Frontal cortex (tissue), 4 donors: ENCODE measurements around the gene ZNF79. TPM values are rescaled to one million over a fixed set of nuclear protein-coding genes. Genes with fewer than 3 reads are reported as not detected.
"Not testable (repeated sequence)": the region's sequence is repeated elsewhere in the genome, so short reads cannot be mapped to it uniquely, and the experiment has no call there.

Experiments used
- DNase-seq, 2 donors: peaks; one replicate each; pipeline ENCODE4 v3.0.0; 2012; ENCODE audit warnings: low spot score in 2 of 2
- FAIRE-seq: peaks from 2 replicates; lab custom pipeline; 2012; peaks lifted over from hg19 to GRCh38; lab: Jason Lieb, UNC
- total RNA-seq: library from RNA; depleted of rRNA; stranded (reverse); fragments of >200 nt; gene quantifications from one replicate; pipeline ENCODE4 v1.2.3, GENCODE V29; 2014
- donor health status: control.
- donor health status: control.
- donor health status: control.

ZNF79 gene
- total RNA-seq, 1 donor from 2014 or later, result 12.2 TPM

- FAIRE-seq (no peak), DNase-seq (no peak)
Measured at GRCh38 chr9:127451608-127451857, 27.4 kb downstream of the ZNF79 start.

- DNase-seq (peak in 1 of 2 donors; percentile 61), FAIRE-seq (no peak)
Measured at GRCh38 chr9:127451858-127452656, 27.9 kb downstream of the ZNF79 start.

GRCh38 chr9:127452691-127453090 is 28.5 kb downstream of the ZNF79 start:
- DNase-seq, result no peak
- no peak for FAIRE-seq

GRCh38 chr9:127455324-127455992 is 31.3 kb downstream of the ZNF79 start:
- no peak for FAIRE-seq

GRCh38 chr9:127457191-127457878 is 33.2 kb downstream of the ZNF79 start:
- FAIRE-seq, result no peak
- DNase-seq, result no peak

More at GRCh38 chr9:127455324-127455992, 31.3 kb downstream of the ZNF79 start:
- DNase-seq, result no peak

- DNase-seq (no peak), FAIRE-seq (no peak)
Measured at GRCh38 chr9:127458921-127459320, 34.7 kb downstream of the ZNF79 start.

GRCh38 chr9:127463382-127463781 is 39.2 kb downstream of the ZNF79 start:
- FAIRE-seq, result no peak
- DNase-seq, result no peak

DNA sequence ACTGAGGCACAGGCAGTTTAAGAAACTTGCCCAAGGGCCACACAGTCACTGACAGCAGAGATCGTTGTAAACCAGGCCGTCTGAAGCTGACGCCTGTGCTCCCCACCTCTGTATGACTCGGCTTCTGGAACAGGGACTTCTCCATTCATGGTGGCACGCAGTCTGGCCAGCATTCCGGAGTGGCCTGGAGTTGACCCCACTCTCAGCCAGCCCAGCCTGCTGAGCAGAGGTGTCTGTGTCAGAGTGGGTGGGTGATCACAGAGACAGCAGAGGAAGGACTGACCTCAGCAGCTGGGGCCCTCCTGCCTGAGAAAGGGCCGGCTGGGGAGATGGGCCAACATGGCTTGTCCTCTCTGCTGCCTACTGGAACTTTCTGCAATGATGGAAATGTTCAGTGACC is 39.7 kb downstream of the ZNF79 start:
- DNase-seq (no peak), FAIRE-seq (no peak)

DNA sequence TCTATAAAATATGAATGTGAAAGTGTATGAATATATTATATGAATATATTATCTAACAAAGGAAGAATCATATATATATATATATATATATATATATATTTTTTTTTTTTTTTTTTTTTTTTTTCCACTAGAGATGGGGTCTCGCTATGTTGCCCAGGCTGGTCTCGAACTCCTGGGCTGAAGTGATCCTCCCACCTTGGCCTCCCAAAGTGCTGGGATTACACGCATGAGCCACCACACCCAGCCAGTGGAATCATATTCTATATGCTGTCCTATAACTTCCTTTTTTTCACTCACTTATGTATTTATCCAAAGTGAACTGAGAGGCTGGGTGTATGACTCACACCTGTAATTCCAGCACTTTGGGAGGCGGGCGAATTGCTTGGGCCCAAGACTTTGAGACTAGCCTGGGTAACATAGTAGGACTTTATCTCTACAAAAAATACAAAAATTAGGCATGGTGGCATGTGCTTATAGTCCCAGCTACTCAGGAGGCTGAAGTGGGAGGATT is 42.3 kb downstream of the ZNF79 start:
- DNase-seq, FAIRE-seq: not testable (repeated sequence)

DNA sequence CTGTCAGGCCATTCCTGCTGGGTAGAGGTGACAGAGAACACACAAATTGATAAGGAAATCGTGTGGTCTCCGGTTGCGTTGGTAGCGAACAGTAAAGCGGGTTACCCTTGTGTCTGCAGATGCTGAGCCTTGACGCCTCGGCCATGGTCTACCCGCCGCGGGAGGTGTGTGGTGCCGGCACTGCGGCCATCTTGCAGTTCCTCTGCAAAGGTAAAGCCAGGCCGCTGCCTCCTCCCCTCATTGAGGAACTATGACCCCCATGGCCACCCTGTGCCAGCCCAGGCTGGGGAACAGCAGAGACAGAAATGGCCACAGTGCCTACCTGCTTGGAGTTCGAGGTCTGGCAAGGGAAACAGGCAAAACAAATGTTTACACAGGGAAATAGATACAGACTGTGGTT is 43.4 kb downstream of the ZNF79 start:
- DNase-seq (no peak), FAIRE-seq (no peak)

DNA sequence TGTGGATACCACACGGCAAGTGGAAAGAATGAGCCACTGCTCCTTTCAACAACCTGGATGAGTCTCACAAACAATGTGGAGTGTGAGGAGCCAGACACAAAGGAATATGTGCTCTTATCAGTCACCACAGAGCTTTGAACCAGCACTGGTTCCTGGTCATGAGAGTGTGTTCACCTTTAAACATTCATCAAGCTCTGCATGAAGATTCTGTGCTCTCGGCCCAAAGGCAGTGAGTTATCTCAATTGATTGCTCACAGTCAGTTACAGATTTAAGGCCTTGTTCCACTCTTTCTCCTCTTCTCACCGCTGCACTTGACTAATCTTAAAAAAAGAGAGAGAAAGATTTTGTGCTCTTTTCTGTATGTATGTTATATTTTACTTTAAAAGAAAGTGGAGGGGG is 46.5 kb downstream of the ZNF79 start:
- no peak for DNase-seq
- FAIRE-seq, result no peak

GRCh38 chr9:127473501-127473900 is 49.3 kb downstream of the ZNF79 start:
- FAIRE-seq (no peak), DNase-seq (no peak)

DNA sequence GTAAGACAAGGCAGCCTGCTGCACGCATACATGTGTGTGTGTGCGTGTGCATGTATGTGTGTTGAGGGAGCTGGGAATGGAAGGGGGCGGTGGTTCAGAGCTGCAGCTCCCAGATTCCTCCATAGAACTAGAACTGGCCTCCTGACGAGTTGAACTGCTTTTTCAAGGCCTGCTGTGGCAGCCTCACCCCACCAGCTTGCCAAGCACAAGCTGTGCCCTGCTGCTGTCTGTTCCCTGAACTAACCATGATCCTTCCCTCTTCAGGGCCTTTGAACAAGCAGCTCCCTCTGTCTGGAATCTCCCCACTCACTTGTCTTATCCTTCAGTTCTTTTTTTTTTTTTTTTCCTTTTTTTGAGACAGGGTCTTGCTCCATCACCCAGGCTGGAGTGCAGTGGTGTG is 49.8 kb downstream of the ZNF79 start:
- DNase-seq (no peak), FAIRE-seq (no peak)

DNA sequence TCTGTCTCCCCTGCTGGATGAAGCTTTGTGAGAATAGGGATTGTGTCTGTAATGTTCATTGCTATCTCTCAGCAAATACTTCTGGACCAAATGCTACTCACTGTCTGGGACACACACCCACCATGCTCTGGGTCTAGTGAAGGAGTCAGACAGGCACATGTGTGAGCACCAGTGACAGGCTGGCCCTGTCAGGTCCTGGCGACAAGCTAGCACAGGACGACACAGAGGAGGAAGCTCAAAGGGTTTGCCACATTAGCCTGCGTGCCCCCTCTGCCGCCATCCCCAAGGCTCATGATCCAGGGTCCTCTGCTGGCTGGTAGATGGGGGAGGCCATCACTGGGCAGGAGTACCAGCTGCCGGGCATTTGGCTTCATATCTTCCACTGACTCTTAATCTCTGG is 50.4 kb downstream of the ZNF79 start:
- DNase-seq (no peak), FAIRE-seq (no peak)

DNA sequence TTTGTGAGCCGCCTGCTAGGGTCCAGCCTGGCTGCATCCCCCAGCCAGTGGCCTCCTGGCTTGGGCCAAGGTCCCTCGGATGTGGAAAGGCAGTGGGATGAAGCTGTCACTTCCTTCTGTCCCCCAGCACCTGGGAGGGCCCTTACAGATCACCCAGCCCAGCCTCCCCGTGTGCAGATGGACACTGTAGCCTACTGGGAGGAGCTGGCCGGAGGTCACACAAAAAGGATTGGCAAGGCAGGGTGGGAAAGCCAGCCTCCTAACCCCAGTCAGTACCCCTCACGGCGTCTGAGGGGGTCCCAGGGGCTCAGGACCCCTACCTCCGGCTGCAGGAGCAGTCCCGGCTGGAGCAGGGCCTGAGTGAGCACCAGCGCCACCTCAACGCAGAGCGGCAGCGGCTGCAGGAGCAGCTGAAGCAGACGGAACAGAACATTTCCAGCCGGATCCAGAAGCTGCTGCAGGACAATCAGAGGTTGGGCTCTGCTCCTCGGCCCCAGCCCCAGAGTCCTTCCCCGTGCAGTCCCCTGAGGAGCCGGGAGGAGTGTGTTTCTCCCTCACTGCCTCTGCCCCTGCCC is 55.4 kb downstream of the ZNF79 start:
- FAIRE-seq (no peak), DNase-seq (no peak)

DNA sequence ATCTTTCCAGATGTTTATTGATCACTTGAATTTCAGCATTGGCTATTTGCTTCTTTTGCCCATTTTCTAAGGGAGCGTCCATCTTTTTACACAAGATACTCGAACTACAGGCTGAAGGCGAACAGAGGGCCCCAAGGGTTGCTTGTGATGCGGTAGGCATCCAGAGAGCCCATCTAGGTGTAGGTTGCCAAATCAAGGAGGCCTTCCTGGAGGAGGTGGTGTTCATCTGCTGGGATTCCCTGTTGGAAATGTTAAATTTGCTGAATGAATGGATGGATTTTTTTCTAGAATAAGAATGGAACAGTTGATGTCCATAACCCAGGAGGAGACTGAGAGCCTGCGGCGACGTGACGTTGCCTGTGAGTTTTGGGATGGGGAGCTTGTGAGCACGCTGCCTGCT is 58.5 kb downstream of the ZNF79 start:
- no peak for FAIRE-seq
- DNase-seq, result no peak

DNA sequence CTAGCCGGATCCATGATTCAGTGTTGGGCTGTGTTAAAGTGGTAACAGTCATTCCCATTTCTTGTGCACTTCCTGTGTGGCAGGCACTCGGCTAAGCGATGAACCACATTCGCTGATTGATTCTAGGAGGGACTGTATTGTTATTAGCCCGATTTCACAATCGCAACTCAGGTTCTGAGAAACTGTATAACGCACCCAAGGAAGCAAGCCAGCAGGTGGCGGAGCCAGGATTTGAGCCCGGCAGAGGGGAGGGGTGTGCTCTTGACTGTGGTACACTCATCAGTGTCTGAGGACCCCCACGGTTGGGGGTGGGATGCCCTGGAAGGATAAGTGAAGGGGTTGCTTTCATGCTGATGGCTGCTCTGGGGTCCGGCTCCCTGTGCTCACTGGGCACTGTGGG is 61.8 kb downstream of the ZNF79 start:
- no peak for FAIRE-seq
- no peak for DNase-seq

GRCh38 chr9:127488946-127489345 is 64.8 kb downstream of the ZNF79 start:
- DNase-seq (no peak), FAIRE-seq (no peak)

DNA sequence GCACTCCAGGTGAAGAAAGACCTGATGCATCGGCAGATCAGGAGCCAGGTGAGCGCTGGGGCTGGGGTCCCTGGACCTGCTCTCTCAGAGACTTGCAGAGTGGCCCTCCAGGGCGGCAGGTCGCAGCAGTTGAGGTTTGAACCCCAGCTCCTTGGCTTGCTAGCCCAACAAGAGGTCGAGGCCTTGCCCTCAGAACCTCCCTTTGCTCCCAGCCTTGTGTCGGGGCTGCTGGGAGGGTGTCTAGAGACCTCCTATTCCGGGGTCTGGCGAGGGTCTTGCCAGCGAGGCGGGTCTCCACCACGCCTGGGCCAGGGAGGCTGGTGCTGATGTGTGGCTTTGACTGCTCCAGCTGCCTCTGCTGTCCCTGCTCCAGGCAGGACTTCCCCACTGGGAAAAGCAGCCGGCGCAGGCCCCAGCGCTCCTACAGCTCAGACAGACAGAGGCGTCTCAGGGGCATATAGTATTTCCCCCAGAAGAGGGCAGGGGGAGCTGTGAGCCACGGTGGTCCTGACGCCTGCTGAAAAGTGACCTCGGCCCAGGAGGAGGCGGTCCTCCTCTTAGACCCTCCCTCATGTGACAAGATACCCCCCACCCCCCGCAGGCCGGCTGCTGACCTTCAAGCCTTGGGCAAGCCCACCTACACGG is 65.4 kb downstream of the ZNF79 start:
- no peak for DNase-seq

GRCh38 chr9:127490535-127491230 is 66.5 kb downstream of the ZNF79 start:
- FAIRE-seq (no peak), DNase-seq (no peak)

More for the DNA sequence above, 65.4 kb downstream of the ZNF79 start:
- FAIRE-seq, result no peak
